HG03060 (cell line): ENCODE data around the gene HOOK1.
A peak's percentile ranks its signal among the peaks of the same experiment; 100 is the strongest.
"Not testable (repeated sequence)": the region's sequence is repeated elsewhere in the genome, so short reads cannot be mapped to it uniquely, and the experiment has no call there.

ENCODE experiments used
- ATAC-seq: cut with Tn5 transposase; IDR thresholded peaks from one replicate; pipeline ENCODE4 v1.9.1; 2021; ENCODE audit warnings: low read depth, moderate number of reproducible peaks; ENCODE audit not compliant: unreplicated experiment

Gene HOOK1

GRCh38 chr1:59880735-59881134, 66.0 kb downstream of the HOOK1 start:
- ATAC-seq: no peak

GRCh38 chr1:59885160-59885832, 70.5 kb downstream of the HOOK1 start:
- ATAC-seq: no peak

GRCh38 chr1:59892841-59893811, 78.4 kb downstream of the HOOK1 start:
- ATAC-seq: no peak

- no peak for ATAC-seq
Measured at GRCh38 chr1:59897165-59897564, 82.4 kb downstream of the HOOK1 start.

GRCh38 chr1:59898927-59899326, 84.2 kb downstream of the HOOK1 start:
- ATAC-seq: no peak

GRCh38 chr1:59900640-59901039, 85.9 kb downstream of the HOOK1 start:
- ATAC-seq: no peak

- ATAC-seq: no peak
Measured at GRCh38 chr1:59901770-59902388, 87.1 kb downstream of the HOOK1 start.

GRCh38 chr1:59903141-59903754, 88.5 kb downstream of the HOOK1 start:
- ATAC-seq: peak; percentile 65

- ATAC-seq: no peak
Measured at GRCh38 chr1:59906931-59907330, 92.2 kb downstream of the HOOK1 start.

- no peak for ATAC-seq
Measured at GRCh38 chr1:59908084-59908483, 93.3 kb downstream of the HOOK1 start.

- ATAC-seq: no peak
Measured at GRCh38 chr1:59908682-59909081, 93.9 kb downstream of the HOOK1 start.

GRCh38 chr1:59914791-59915286, 100.1 kb downstream of the HOOK1 start:
- not testable (repeated sequence) for ATAC-seq

GRCh38 chr1:59915516-59915915, 100.8 kb downstream of the HOOK1 start:
- no peak for ATAC-seq

GRCh38 chr1:59917026-59917784, 102.5 kb downstream of the HOOK1 start:
- ATAC-seq: no peak

GRCh38 chr1:59917785-59918180, 103.0 kb downstream of the HOOK1 start:
- ATAC-seq: no peak

GRCh38 chr1:59919746-59920145, 105.0 kb downstream of the HOOK1 start:
- ATAC-seq: no peak

GRCh38 chr1:59921258-59921899, 106.6 kb downstream of the HOOK1 start:
- not testable (repeated sequence) for ATAC-seq

- ATAC-seq: no peak
Measured at GRCh38 chr1:59924653-59925052, 109.9 kb downstream of the HOOK1 start.
